Hepatocyte (in vitro differentiated cells): Measurements from ENCODE around the gene STX11. TPM values are rescaled to one million over a fixed set of nuclear protein-coding genes. Genes with fewer than 3 reads are reported as not detected.

Source experiments
- DNase-seq: peaks from one replicate; pipeline ENCODE4 v3.0.0-alpha.2; 2016; ENCODE audit warnings: low spot score
- H2AFZ ChIP-seq: fragments of 200-600 bp; sonication (generic); 2 replicates; pipeline ENCODE4 v1.6.0; 2016; ENCODE audit warnings: antibody characterized with exemption, mild to moderate bottlenecking
- H3K27ac ChIP-seq: fragments of 200-600 bp; sonication (generic); 2 replicates; pipeline ENCODE4 v1.5.1; 2016; ENCODE audit warnings: mild to moderate bottlenecking
- H3K27me3 ChIP-seq: fragments of 200-600 bp; sonication (generic); 2 replicates; pipeline ENCODE4 v1.6.1; 2016
- H3K36me3 ChIP-seq: fragments of 200-600 bp; sonication (generic); replicated peaks from 2 replicates; pipeline ENCODE4 v1.5.1; 2016; ENCODE audit warnings: low read depth; ENCODE audit not compliant: insufficient read depth
- H3K4me1 ChIP-seq: fragments of 200-600 bp; sonication (generic); 2 replicates; pipeline ENCODE4 v1.5.1; 2016; ENCODE audit warnings: mild to moderate bottlenecking, moderate library complexity; ENCODE audit not compliant: insufficient read depth
- H3K4me2 ChIP-seq: fragments of 200-600 bp; sonication (generic); 2 replicates; pipeline ENCODE4 v1.6.0; 2016
- H3K4me3 ChIP-seq: fragments of 200-600 bp; sonication (generic); 2 replicates; pipeline ENCODE4 v1.5.1; 2016; ENCODE audit warnings: mild to moderate bottlenecking
- H3K79me2 ChIP-seq: fragments of 200-600 bp; sonication (generic); 2 replicates; pipeline ENCODE4 v1.6.0; 2017; ENCODE audit warnings: mild to moderate bottlenecking
- H3K9me2 ChIP-seq: fragments of 200-600 bp; sonication (generic); replicated peaks from 2 replicates; pipeline ENCODE4 v1.6.0; 2017; ENCODE audit warnings: mild to moderate bottlenecking; ENCODE audit not compliant: insufficient read depth
- H3K9me3 ChIP-seq: fragments of 200-600 bp; sonication (generic); 2 replicates; pipeline ENCODE4 v1.5.1; 2016; ENCODE audit warnings: low read depth, mild to moderate bottlenecking
- H4K20me1 ChIP-seq: fragments of 200-600 bp; sonication (generic); 2 replicates; pipeline ENCODE4 v1.6.0; 2016; ENCODE audit warnings: mild to moderate bottlenecking; ENCODE audit not compliant: insufficient read depth, poor library complexity, severe bottlenecking
- EZH2 ChIP-seq: fragments of 200-600 bp; sonication (generic); IDR thresholded peaks from 2 replicates; pipeline ENCODE4 v1.6.1; 2016; ENCODE audit warnings: antibody characterized with exemption, mild to moderate bottlenecking, borderline replicate concordance
- EZH2phosphoT487 ChIP-seq: fragments of 200-600 bp; sonication (generic); IDR thresholded peaks from one replicate; pipeline ENCODE4 v1.6.1; 2018; ENCODE audit warnings: antibody characterized with exemption, mild to moderate bottlenecking, low read depth, moderate library complexity; ENCODE audit not compliant: unreplicated experiment, severe bottlenecking
- WGBS: methylation state at CpG from one replicate; pipeline ENCODE4 v1.1.6; 2016; ENCODE audit warnings: low lambda C conversion rate; ENCODE audit errors: missing lambda C conversion rate; 5-methylcytosine and 5-hydroxymethylcytosine counted together
- polyA plus RNA-seq: library from polyadenylated mRNA; unstranded; fragments of >200 nt; fragmentation: Nextera tagmentation; extraction: Ambion mirVana; gene quantifications from 2 replicates; pipeline ENCODE4 v1.2.1, GENCODE V29; 2016
- total RNA-seq: library from RNA; depleted of rRNA; stranded (reverse); fragments of >200 nt; gene quantifications from 2 replicates; pipeline ENCODE4 v1.2.3, GENCODE V29; 2014
- TF ChIP-seq, protein P1 (sequence below): fragments of 200-600 bp; sonication (generic); IDR thresholded peaks from 2 replicates; pipeline ENCODE4 v1.5.1; 2016; ENCODE audit warnings: antibody characterized with exemption, mild to moderate bottlenecking; ENCODE audit not compliant: poor library complexity

STX11 gene
- total and polyA plus RNA-seq, 2 experiments from 2014 or later, result 0.27 to 0.48 TPM

DNA sequence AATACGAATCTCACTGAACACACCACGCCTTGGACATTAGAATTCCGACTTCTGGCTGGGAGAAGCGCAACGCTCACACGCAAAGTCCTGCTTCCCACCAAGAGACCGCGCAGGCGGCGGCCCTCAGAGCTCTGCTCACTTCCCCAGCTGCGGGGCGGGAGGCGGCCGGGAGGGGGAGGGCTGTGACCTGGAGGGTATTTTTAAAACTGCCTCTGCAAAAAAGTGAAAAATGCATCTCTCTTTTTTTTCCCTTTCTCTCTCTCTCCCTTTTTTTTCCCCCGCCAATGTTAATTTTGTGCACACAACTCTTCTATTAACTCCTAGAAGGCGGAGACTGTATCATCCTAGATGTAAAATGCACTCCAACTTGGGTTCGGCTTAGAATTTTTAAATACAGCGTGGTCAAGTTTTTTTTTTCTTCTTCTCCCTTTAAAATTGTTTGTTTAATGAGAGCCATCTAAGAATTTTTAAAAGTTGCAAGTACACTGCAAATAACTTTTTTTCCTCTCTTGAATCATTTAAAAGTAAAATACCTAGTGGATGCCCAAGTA, 66.4 kb downstream of the STX11 start:
- Histone ChIP-seq H3K4me1 (peaks cover 9% of the 10 kb centered on the region), H3K27me3 (no peaks in the 10 kb centered on the region), H3K36me3 (no peaks in the 10 kb centered on the region), H3K9me2 (no peaks in the 10 kb centered on the region), H3K79me2 (no peaks in the 10 kb centered on the region), H3K4me3 (peak overlapping the region; percentile 24), H3K27ac (peak overlapping the region; percentile 94), H3K9me3 (no peaks in the 10 kb centered on the region), H4K20me1 (no peaks in the 10 kb centered on the region), H3K4me2 (peak overlapping the region; percentile 69), H2AFZ (peak overlapping the region; percentile 31)
- 10% methylated on average over 18 of the region's 18 CpGs for WGBS
- no peak for TF ChIP-seq EZH2
- TF ChIP-seq, protein P1, sequence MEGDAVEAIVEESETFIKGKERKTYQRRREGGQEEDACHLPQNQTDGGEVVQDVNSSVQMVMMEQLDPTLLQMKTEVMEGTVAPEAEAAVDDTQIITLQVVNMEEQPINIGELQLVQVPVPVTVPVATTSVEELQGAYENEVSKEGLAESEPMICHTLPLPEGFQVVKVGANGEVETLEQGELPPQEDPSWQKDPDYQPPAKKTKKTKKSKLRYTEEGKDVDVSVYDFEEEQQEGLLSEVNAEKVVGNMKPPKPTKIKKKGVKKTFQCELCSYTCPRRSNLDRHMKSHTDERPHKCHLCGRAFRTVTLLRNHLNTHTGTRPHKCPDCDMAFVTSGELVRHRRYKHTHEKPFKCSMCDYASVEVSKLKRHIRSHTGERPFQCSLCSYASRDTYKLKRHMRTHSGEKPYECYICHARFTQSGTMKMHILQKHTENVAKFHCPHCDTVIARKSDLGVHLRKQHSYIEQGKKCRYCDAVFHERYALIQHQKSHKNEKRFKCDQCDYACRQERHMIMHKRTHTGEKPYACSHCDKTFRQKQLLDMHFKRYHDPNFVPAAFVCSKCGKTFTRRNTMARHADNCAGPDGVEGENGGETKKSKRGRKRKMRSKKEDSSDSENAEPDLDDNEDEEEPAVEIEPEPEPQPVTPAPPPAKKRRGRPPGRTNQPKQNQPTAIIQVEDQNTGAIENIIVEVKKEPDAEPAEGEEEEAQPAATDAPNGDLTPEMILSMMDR, result no peak
- no peak for TF ChIP-seq EZH2phosphoT487
- no peak for DNase-seq

DNA sequence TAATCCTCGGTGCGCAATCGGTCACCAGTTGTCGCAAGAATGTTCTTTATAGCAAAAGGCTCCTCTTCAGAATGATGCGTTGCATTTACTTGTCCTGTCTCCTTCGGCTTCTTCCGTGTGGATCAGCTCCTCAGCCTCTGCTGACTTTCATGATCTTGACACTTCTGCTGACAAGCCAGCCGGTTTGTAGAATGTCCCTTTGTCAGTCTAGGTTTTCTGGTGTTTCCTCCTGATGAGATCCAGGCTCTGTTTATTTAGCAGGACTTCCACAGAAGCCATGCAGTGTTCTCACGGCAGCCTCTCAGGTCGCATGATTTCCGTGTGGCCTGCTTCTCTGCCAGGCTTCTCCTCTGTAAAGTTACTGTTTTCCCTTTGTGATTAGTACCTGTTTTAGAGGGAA, 66.9 kb downstream of the STX11 start:
- Histone ChIP-seq H3K4me1 (peaks cover 9% of the 10 kb centered on the region), H2AFZ (peak overlapping the region; percentile 31), H3K79me2 (no peaks in the 10 kb centered on the region), H3K36me3 (no peaks in the 10 kb centered on the region), H3K9me3 (no peaks in the 10 kb centered on the region), H3K9me2 (no peaks in the 10 kb centered on the region), H4K20me1 (no peaks in the 10 kb centered on the region), H3K4me3 (peak overlapping the region; percentile 24), H3K27ac (peak overlapping the region; percentile 94), H3K4me2 (peak overlapping the region; percentile 69), H3K27me3 (no peaks in the 10 kb centered on the region)
- 43% methylated on average over 11 of the region's 11 CpGs for WGBS
- TF ChIP-seq EZH2 (no peak), EZH2phosphoT487 (no peak)
- TF ChIP-seq, protein P1, result no peak
- DNase-seq, result peak; percentile 14

DNA sequence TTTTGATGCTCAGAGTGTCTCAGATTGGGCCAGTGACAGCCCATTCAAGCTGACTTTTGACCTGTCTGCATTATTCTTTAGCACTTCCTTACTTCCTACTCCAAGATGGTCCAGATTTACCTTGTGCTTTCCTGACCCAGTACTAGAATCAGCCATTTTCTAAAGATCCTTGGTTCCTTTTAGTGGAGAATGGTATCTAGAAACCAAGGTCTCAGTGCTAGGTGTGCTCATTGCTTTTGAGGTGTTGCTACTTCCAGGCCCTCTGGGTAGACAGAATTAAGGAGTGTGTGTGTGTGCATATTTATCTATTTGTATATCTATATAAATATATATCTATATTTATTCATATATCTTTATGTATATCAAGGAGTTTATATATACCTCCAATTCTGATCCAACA, 67.5 kb downstream of the STX11 start:
- no peaks in the 10 kb centered on the region for H3K9me2 ChIP-seq
- H3K27me3 ChIP-seq, result no peaks in the 10 kb centered on the region
- H3K27ac ChIP-seq, result peak overlapping the region; percentile 94
- no peaks in the 10 kb centered on the region for H3K9me3 ChIP-seq
- TF ChIP-seq, protein P1, result no peak
- TF ChIP-seq EZH2 (no peak), EZH2phosphoT487 (no peak)
- no peak overlapping the region for H3K4me3 ChIP-seq
- H3K79me2 ChIP-seq, result no peaks in the 10 kb centered on the region
- no peak for DNase-seq
- peaks cover 9% of the 10 kb centered on the region for H3K4me1 ChIP-seq
- H2AFZ ChIP-seq, result no peak overlapping the region
- peak overlapping the region; percentile 69 for H3K4me2 ChIP-seq
- H3K36me3 ChIP-seq, result no peaks in the 10 kb centered on the region
- no peaks in the 10 kb centered on the region for H4K20me1 ChIP-seq
